Heart right ventricle (tissue), 16 donors: Measurements from ENCODE around the gene FLRT2. TPM values are rescaled to one million over a fixed set of nuclear protein-coding genes. Genes with fewer than 3 reads are reported as not detected.

Experiments
- ATAC-seq, 8 donors: fragments of 200-7000 bp; cut with Tn5 transposase; one replicate each; pipeline ENCODE4 v1.9.1; 2020; ENCODE audit warnings: mild to moderate bottlenecking in 8 of 8, moderate library complexity in 8 of 8, moderate number of reproducible peaks in 1 of 8
- DNase-seq, 2 donors: peaks; one replicate each; pipeline ENCODE4 v3.0.0-alpha.2; 2020
- H3K27ac ChIP-seq, 10 donors: fragments of 200-600 bp; sonication (generic) in 2 of 10; one replicate each; pipeline versions ENCODE4 v1.5.0 to v1.8.0; 2020 to 2022; ENCODE audit warnings: mild to moderate bottlenecking in 3 of 10
- H3K27me3 ChIP-seq, 7 donors: fragments of 200-600 bp; one replicate each; pipeline ENCODE4 v1.8.0; 2021 to 2022; ENCODE audit warnings: mild to moderate bottlenecking in 2 of 7
- H3K36me3 ChIP-seq, 9 donors: fragments of 200-600 bp; sonication (generic) in 1 of 9; one replicate each; pipeline versions ENCODE4 v1.5.0 to v1.8.0; 2020 to 2022; ENCODE audit warnings: mild to moderate bottlenecking in 2 of 9
- H3K4me1 ChIP-seq, 9 donors: fragments of 200-600 bp; sonication (generic) in 1 of 9; one replicate each; pipeline versions ENCODE4 v1.5.0 to v1.8.0; 2020 to 2022; ENCODE audit warnings: mild to moderate bottlenecking in 4 of 9
- H3K4me3 ChIP-seq, 10 donors: fragments of 200-600 bp; sonication (generic) in 2 of 10; one replicate each; pipeline versions ENCODE4 v1.5.0 to v1.8.0; 2020 to 2022; ENCODE audit warnings: mild to moderate bottlenecking in 7 of 10, moderate library complexity in 2 of 10
- H3K9me3 ChIP-seq, 11 donors: fragments of 200-600 bp in 10 of 11; sonication (generic) in 2 of 11; one replicate each; pipeline versions ENCODE4 v1.5.0 to v1.8.0; 2013 to 2022; ENCODE audit warnings: mild to moderate bottlenecking in 2 of 11, control low read depth in 1 of 11, moderate library complexity in 1 of 11
- WGBS, 2 donors: extraction: QIAGEN DNeasy Blood & Tissue Kit; methylation state at CpG; one replicate each; pipeline ENCODE4 v1.1.7; 2013; ENCODE audit warnings: inconsistent platforms in 1 of 2; 5-methylcytosine and 5-hydroxymethylcytosine counted together
- intact Hi-C, 10 donors: fragments of 100-400 bp; cut with DNase I; formaldehyde crosslinking; loops; one replicate each; pipeline versions ENCODE4 v1.11.1 to v1.14.2; 2022
- polyA plus RNA-seq, 2 donors: library from polyadenylated mRNA; stranded (reverse); fragments of 200-250 nt; gene quantifications; one replicate each; pipeline ENCODE4 v1.2.3, GENCODE V29; 2013
- total RNA-seq, 10 donors: library from RNA; stranded (reverse); fragmentation: NEBNext Ultra II Directional in 3 of 10; extraction: Animal tissue kit (Norgen Biotek cat#: 25700) in 3 of 10; gene quantifications; one replicate each; pipeline versions ENCODE4 v1.2.1 to v1.2.4, GENCODE V29; 2021 to 2023
- TF ChIP-seq, protein P1 (sequence below), 9 donors: fragments of 200-600 bp; sonication (generic) in 2 of 9; IDR thresholded peaks; one replicate each; pipeline versions ENCODE4 v1.5.0 to v1.8.0; 2021 to 2022; ENCODE audit warnings: antibody characterized with exemption in 9 of 9, mild to moderate bottlenecking in 5 of 9, moderate library complexity in 1 of 9
- donor health status: Arrhythmogenic right ventricular cardiomyopathy.
- donor health status: ischemic (EF 13 %, LVEDD 7.1; RV severe dilation, severe dysfunction).
- donor health status: healthy with polysubstance abuse.
- donor health status: DM: no; HTN: yes; CAD: no.
- donor health status: DM: no; HTN: no; CAD: no.
- donor health status: ischemic (EF 25% LVEDD 6.9; RV normal size, moderate dysfunction).
- donor health status: ischemic (EF 25% LVEDD 5.7; RV mildly dilated, moderate dysfunction).
- donor health status: healthy.
- donor health status: DM: yes; HTN: yes; CAD: no.
- donor health status: Ischemic cardiomyopathy.
- donor health status: ischemic (EF 35%, LVEDD 5.7; RV mildly dilated, moderate dysfunction).
- donor health status: nonischemic (EF 11% LVEDD 7.7; RV severe dilation, severe dysfunction).
- donor health status: DM: yes; HTN: yes; CAD: no.
- donor health status: PGD.
- donor health status: ischemic (EF 29% LVEDD 5.4; RV normal size, mild dysfunction).
- donor health status: nonischemic (EF 23%, LVEDD 6.1; RV moderate dilation, normal function).

The FLRT2 gene
- total and polyA plus RNA-seq, 12 donors = 1.1 to 7.5 (median 3.1) TPM

DNA sequence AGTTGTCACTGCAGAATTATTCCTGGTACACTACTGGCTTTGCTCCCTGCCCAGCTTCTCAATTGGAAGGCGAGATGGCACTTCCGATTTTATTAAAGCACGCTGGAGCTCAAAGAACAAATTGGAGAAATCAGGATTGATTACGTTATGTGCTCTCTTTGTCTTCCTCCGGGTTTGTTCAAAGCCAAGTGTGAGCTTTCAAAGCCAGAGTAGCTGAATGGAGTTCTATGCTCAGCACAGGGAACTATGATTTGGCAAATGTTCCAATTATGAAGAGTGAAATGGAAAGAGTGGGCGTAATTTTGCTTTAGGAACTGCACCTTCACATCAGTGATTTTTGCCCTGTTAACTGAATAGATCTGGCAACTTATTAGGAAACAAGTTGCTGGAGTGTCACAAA, 72.4 kb downstream of the FLRT2 start:
- TF ChIP-seq, protein P1, sequence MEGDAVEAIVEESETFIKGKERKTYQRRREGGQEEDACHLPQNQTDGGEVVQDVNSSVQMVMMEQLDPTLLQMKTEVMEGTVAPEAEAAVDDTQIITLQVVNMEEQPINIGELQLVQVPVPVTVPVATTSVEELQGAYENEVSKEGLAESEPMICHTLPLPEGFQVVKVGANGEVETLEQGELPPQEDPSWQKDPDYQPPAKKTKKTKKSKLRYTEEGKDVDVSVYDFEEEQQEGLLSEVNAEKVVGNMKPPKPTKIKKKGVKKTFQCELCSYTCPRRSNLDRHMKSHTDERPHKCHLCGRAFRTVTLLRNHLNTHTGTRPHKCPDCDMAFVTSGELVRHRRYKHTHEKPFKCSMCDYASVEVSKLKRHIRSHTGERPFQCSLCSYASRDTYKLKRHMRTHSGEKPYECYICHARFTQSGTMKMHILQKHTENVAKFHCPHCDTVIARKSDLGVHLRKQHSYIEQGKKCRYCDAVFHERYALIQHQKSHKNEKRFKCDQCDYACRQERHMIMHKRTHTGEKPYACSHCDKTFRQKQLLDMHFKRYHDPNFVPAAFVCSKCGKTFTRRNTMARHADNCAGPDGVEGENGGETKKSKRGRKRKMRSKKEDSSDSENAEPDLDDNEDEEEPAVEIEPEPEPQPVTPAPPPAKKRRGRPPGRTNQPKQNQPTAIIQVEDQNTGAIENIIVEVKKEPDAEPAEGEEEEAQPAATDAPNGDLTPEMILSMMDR (IDR thresholded peaks at IDR 0.05) = no peak
- no peak overlapping the region for H3K4me3 ChIP-seq
- no peak for DNase-seq
- no peak overlapping the region for H3K27ac ChIP-seq
- H3K4me1 ChIP-seq = peaks cover 0 to 16% (median 0%) of the 10 kb centered on the region in 9 donors
- no peak for ATAC-seq
- intact Hi-C loops = no loop called here
- WGBS, 2 donors = 83 to 85% methylated on average over 6 of the region's 6 CpGs
- no peaks in the 10 kb centered on the region for H3K36me3 ChIP-seq
- no peaks in the 10 kb centered on the region for H3K9me3 ChIP-seq
- no peaks in the 10 kb centered on the region for H3K27me3 ChIP-seq

- Histone ChIP-seq H3K27me3 (no peaks in the 10 kb centered on the region), H3K4me3 (no peak overlapping the region), H3K9me3 (no peaks in the 10 kb centered on the region), H3K4me1 (peaks cover 0 to 24% (median 0%) of the 10 kb centered on the region in 9 donors), H3K36me3 (no peaks in the 10 kb centered on the region), H3K27ac (no peak overlapping the region)
- DNase-seq = no peak
- 92 to 94% methylated on average over 4 of the region's 4 CpGs for WGBS, 2 donors
- no peak for ATAC-seq
- TF ChIP-seq, protein P1 (IDR thresholded peaks at IDR 0.05) = no peak
- intact Hi-C loops = no loop called here
These were observed 74.1 kb downstream of the FLRT2 start for GRCh38 chr14:85604021-85604420.

GRCh38 chr14:85604714-85605113, 74.8 kb downstream of the FLRT2 start:
- intact Hi-C loops = no loop called here
- H3K27me3 ChIP-seq = no peaks in the 10 kb centered on the region
- H3K4me3 ChIP-seq = no peak overlapping the region
- 33 to 59% methylated on average over 2 of the region's 2 CpGs for WGBS, 2 donors
- DNase-seq = no peak
- H3K4me1 ChIP-seq = peaks cover 0 to 19% (median 0%) of the 10 kb centered on the region in 9 donors
- no peaks in the 10 kb centered on the region for H3K9me3 ChIP-seq
- H3K36me3 ChIP-seq = no peaks in the 10 kb centered on the region
- H3K27ac ChIP-seq = no peak overlapping the region
- no peak for ATAC-seq
- TF ChIP-seq, protein P1 (IDR thresholded peaks at IDR 0.05) = no peak

GRCh38 chr14:85607651-85608081, 77.7 kb downstream of the FLRT2 start:
- intact Hi-C loops = no loop called here
- Histone ChIP-seq H3K4me1 (peaks cover 0 to 11% (median 0%) of the 10 kb centered on the region in 9 donors), H3K4me3 (no peak overlapping the region), H3K27me3 (no peaks in the 10 kb centered on the region), H3K36me3 (no peaks in the 10 kb centered on the region), H3K27ac (peak overlapping the region in 1 of 10 donors; percentile 49), H3K9me3 (no peaks in the 10 kb centered on the region)
- TF ChIP-seq, protein P1 (IDR thresholded peaks at IDR 0.05) = no peak
- WGBS, 2 donors = 82 to 85% methylated on average over 3 of the region's 3 CpGs
- ATAC-seq (peak in 1 of 8 donors; percentile 39), DNase-seq (no peak)
